K562 (cell line): Measurements from ENCODE around the gene C2. TPM values are rescaled to one million over a fixed set of nuclear protein-coding genes. Genes with fewer than 3 reads are reported as not detected.
A peak's percentile ranks its signal among the peaks of the same experiment; 100 is the strongest.

Experiments
- ATAC-seq: fragments of 200-7000 bp; cut with Tn5 transposase; 3 replicates; pipeline ENCODE4 v1.9.1; 2020; ENCODE audit warnings: moderate library complexity
- BruUV-seq: library from RNA; stranded (reverse); fragments of 400-500 nt; replicated peaks from 2 replicates; lab custom pipeline; 2021; lab: Mats Ljungman, UMichigan
- CTCF ChIA-PET: fragments of 300-600 bp; formaldehyde crosslinking; extraction: SDS; loops from one replicate; lab custom pipeline; 2021; ENCODE audit warnings: low intra/inter-chr PET ratio; lab: Yijun Ruan, JAX
- POLR2A ChIA-PET: fragments of 300-600, 350-650 bp; sonication (Branson Sonifier 250); formaldehyde crosslinking; extraction: SDS; loops from one replicate; lab custom pipeline; 2021; ENCODE audit warnings: antibody characterized with exemption, inconsistent platforms; lab: Yijun Ruan, JAX
- DNase-seq, 4 experiments: peaks; one replicate each; pipeline versions ENCODE4 v3.0.0 to v3.0.0-alpha.2; 2011 to 2018; ENCODE audit warnings: low spot score in 3 of 4, mixed read lengths in 3 of 4; ENCODE audit errors: extremely low read depth in 1 of 4
- FAIRE-seq: peaks from 2 replicates; lab custom pipeline; 2011; peaks lifted over from hg19 to GRCh38; lab: Jason Lieb, UNC
- H2AFZ ChIP-seq: 2 replicates; pipeline ENCODE4 v1.6.0; 2011; ENCODE audit warnings: low read depth, low read length, control low read depth, inconsistent platforms
- H3K27ac ChIP-seq: fragments of 200-600 bp; 3 replicates; pipeline ENCODE4 v1.8.0; 2011; ENCODE audit warnings: low read depth, mild to moderate bottlenecking, control low read depth, inconsistent platforms, low read length, moderate library complexity, mixed read lengths; ENCODE audit errors: extremely low read depth
- H3K27me3 ChIP-seq, 2 experiments: fragments of 300-600 bp in 1 of 2; 2 replicates in 1 of 2; 3 replicates in 1 of 2; pipeline versions ENCODE4 v1.6.0 to v1.8.0; 2011; ENCODE audit warnings: inconsistent platforms in 2 of 2, low read length in 2 of 2, mild to moderate bottlenecking in 1 of 2, mixed read lengths in 1 of 2, moderate library complexity in 1 of 2; ENCODE audit not compliant: control insufficient read depth in 2 of 2, insufficient read depth in 2 of 2
- H3K36me3 ChIP-seq: fragments of 300-600 bp; 3 replicates; pipeline ENCODE4 v1.8.0; 2011; ENCODE audit warnings: mild to moderate bottlenecking, low read length, inconsistent platforms; ENCODE audit not compliant: control insufficient read depth, insufficient read depth
- H3K4me1 ChIP-seq, 2 experiments: fragments of 200-600 bp in 1 of 2; replicated peaks in 1 of 2; 2 replicates in 1 of 2; 3 replicates in 1 of 2; pipeline versions ENCODE4 v1.5.1 to v1.8.0; 2011; ENCODE audit warnings: inconsistent platforms in 2 of 2, low read length in 2 of 2, mild to moderate bottlenecking in 1 of 2, mixed read lengths in 1 of 2, moderate library complexity in 1 of 2; ENCODE audit not compliant: control insufficient read depth in 2 of 2, insufficient read depth in 2 of 2
- H3K4me2 ChIP-seq: 2 replicates; pipeline ENCODE4 v1.6.1; 2011; ENCODE audit warnings: low read length, control low read depth, inconsistent platforms, mixed read lengths; ENCODE audit not compliant: insufficient read depth
- H3K4me3 ChIP-seq: fragments of 200-600 bp; sonication (generic), shearing (Covaris generic); 2 replicates; pipeline ENCODE4 v1.5.1; 2016; ENCODE audit warnings: control low read depth, inconsistent platforms
- H3K79me2 ChIP-seq: fragments of 200-600 bp; 3 replicates; pipeline ENCODE4 v1.8.0; 2011; ENCODE audit warnings: low read length, inconsistent platforms; ENCODE audit not compliant: control insufficient read depth, insufficient read depth
- H3K9ac ChIP-seq, 2 experiments: 2 replicates each; pipeline versions ENCODE4 v1.6.0 to v1.6.1; 2011; ENCODE audit warnings: low read depth in 2 of 2, low read length in 2 of 2, control low read depth in 1 of 2, inconsistent platforms in 1 of 2, mild to moderate bottlenecking in 1 of 2, mixed read lengths in 1 of 2; ENCODE audit not compliant: insufficient read depth in 1 of 2
- H3K9me1 ChIP-seq: one replicate; pipeline ENCODE4 v1.6.0; 2011; ENCODE audit warnings: inconsistent platforms, mild to moderate bottlenecking, low read length, moderate library complexity; ENCODE audit not compliant: control insufficient read depth, insufficient read depth
- H3K9me3 ChIP-seq: replicated peaks from 2 replicates; pipeline ENCODE4 v1.5.1; 2011; ENCODE audit warnings: low read depth, low read length, inconsistent platforms; ENCODE audit not compliant: control insufficient read depth, insufficient read depth
- H4K20me1 ChIP-seq: replicated peaks from 2 replicates; pipeline ENCODE4 v1.6.1; 2011; ENCODE audit warnings: low read length, inconsistent platforms, mixed read lengths; ENCODE audit not compliant: control insufficient read depth, insufficient read depth
- ELF1 ChIP-seq: fragments of 200-800 bp; sonication (Bioruptor generic); IDR thresholded peaks from 2 replicates; pipeline ENCODE4 v1.6.1; 2016; ENCODE audit warnings: missing genetic modification characterization, missing compliant biosample characterization
- FOXA1 ChIP-seq: fragments of 450-650 bp; IDR thresholded peaks from 2 replicates; pipeline ENCODE4 v1.6.1; 2016; ENCODE audit warnings: mild to moderate bottlenecking, borderline replicate concordance
- GABPB2 ChIP-seq: fragments of 250-450 bp; sonication (Bioruptor Pico); conservative IDR thresholded peaks from 2 replicates; pipeline ENCODE4 v1.5.1; 2021; ENCODE audit warnings: mild to moderate bottlenecking
- L3MBTL2 ChIP-seq: fragments of 450-650 bp; IDR thresholded peaks from 2 replicates; pipeline ENCODE4 v1.6.1; 2016; ENCODE audit warnings: mild to moderate bottlenecking, moderate library complexity
- MYBL2 ChIP-seq, 2 experiments: fragments of 450-650 bp in 1 of 2; sonication (generic) in 1 of 2; formaldehyde crosslinking in 1 of 2; IDR thresholded peaks; 2 replicates each; pipeline versions ENCODE4 v1.6.1 to v1.8.1; 2017 to 2022; ENCODE audit warnings: borderline replicate concordance in 1 of 2, inconsistent platforms in 1 of 2, low read depth in 1 of 2, mild to moderate bottlenecking in 1 of 2, missing genetic modification reagents in 1 of 2, moderate library complexity in 1 of 2
- POLR3A ChIP-seq: IDR thresholded peaks from 2 replicates; pipeline ENCODE4 v1.6.1; 2011; ENCODE audit warnings: borderline replicate concordance, mild to moderate bottlenecking, moderate library complexity; ENCODE audit not compliant: insufficient read length, insufficient read depth; ENCODE audit errors: extremely low read depth
- RBM25 ChIP-seq: fragments of 200-400 bp; formaldehyde crosslinking; IDR thresholded peaks from 2 replicates; pipeline ENCODE4 v1.6.1; 2018; ENCODE audit warnings: low read length, low read depth, moderate library complexity; ENCODE audit not compliant: severe bottlenecking
- TEAD1 ChIP-seq, 2 experiments: fragments of 450-650 bp in 1 of 2; sonication (generic) in 1 of 2; formaldehyde crosslinking; IDR thresholded peaks; 2 replicates each; pipeline versions ENCODE4 v1.4.0 to v1.8.0; 2020 to 2022; ENCODE audit warnings: mild to moderate bottlenecking in 2 of 2, missing genetic modification reagents in 1 of 2
- TFE3 ChIP-seq: fragments of 450-650 bp; formaldehyde crosslinking; IDR thresholded peaks from 2 replicates; pipeline ENCODE4 v1.4.0; 2020; ENCODE audit warnings: mild to moderate bottlenecking, mixed read lengths
- THAP7 ChIP-seq: fragments of 250-450 bp; sonication (Bioruptor Pico); IDR thresholded peaks from 2 replicates; pipeline ENCODE4 v1.5.0; 2021
- ZNF121 ChIP-seq: sonication (generic); formaldehyde crosslinking; conservative IDR thresholded peaks from 2 replicates; pipeline ENCODE4 v1.8.0; 2022; ENCODE audit warnings: missing genetic modification reagents
- WGBS: fragments of 100-300 bp; shearing (Covaris generic); methylation state at CpG from one replicate; pipeline ENCODE4 v1.1.6; 2016; ENCODE audit warnings: low coverage, mixed read lengths; ENCODE audit not compliant: insufficient coverage; ENCODE audit errors: missing lambda C conversion rate; 5-methylcytosine and 5-hydroxymethylcytosine counted together
- in situ Hi-C: fragments of 300-500 bp; cut with MboI; formaldehyde crosslinking; loops from 4 replicates; pipeline ENCODE4 v1.15.0; 2018; ENCODE audit warnings: inconsistent platforms, mixed read lengths
- intact Hi-C: fragments of 100-400 bp; cut with micrococcal nuclease; formaldehyde crosslinking; loops from 2 replicates; pipeline ENCODE4 v1.14.2; 2022
- polyA plus RNA-seq, 8 experiments: library from polyadenylated mRNA; depleted of rRNA in 4 of 8; stranded (reverse) in 5 of 8; unstranded in 3 of 8; fragments of >200 nt; fragmentation: Nextera tagmentation in 2 of 8; fragmentation: Illumina TruSeq in 1 of 8; extraction: Ambion mirVana in 2 of 8; extraction: Trizol in 1 of 8; gene quantifications; 2 replicates each; pipeline versions ENCODE4 v1.2.1 to v1.2.3, GENCODE V29; 2011 to 2014; ENCODE audit warnings: inconsistent platforms in 1 of 8, missing spikeins in 1 of 8
- total RNA-seq, 7 experiments: library from RNA; depleted of rRNA in 6 of 7; stranded (reverse); fragments of >200 nt in 6 of 7; fragmentation: Illumina TruSeq in 2 of 7; extraction: Trizol in 2 of 7; gene quantifications; 2 replicates each; pipeline versions ENCODE4 v1.2.1 to v1.2.3, GENCODE V29; 2011 to 2021; ENCODE audit warnings: low replicate concordance in 1 of 7

The C2 gene
- total and polyA plus RNA-seq, 9 of the 15 experiments (the other 6 are each of a cell fraction or from before 2014, with no cell fraction given) = 0.05 to 1.1 (median 0.39) TPM; not detected in 1

DNA sequence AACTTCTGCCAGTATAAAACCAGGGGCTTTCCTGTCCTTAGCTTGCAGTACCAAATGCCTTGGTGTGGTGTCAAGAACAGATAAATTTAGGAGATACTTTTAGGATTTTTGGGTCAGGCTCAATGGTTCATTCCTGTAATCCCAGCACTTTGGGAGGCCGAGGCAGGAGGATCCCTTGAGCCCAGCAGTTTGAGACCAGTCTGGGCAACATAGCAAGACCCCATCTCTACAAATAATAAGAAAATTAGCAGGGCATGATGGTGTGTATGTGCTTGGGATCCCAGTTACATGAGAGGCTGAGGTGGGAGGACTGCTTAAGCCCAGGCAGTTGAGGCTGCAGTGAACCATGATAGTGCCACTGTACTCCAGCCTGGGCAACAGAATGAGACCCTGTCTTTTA lies 22.5 kb upstream of the C2 start:
- no peak for FAIRE-seq
- CTCF ChIA-PET = no interaction called here
- BruUV-seq = no TSS peak

DNA sequence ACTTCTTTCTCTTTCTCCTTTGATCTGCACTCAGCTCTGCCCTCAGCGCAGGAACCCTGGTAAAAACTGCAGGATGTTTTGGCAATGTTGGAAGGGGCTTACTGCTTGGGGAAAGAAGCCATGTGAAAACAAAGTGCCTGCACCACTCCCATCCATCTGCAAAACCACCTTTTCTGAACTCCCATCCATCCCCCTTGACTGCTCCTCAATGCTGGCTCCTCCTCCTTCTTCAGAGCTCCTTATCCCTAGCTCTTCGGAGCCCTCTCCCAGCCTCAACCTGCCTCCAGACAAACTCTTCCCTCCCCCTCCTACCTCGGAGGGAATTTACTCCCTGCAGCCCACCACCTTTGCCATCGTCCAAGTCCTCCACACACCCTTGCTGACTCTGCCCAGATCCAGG lies 21.4 kb upstream of the C2 start:
- no peak overlapping the region for H3K4me3 ChIP-seq
- intact Hi-C loops (loop anchor here (10.0 kb wide), 1 partner anchor 289 kb away; the partner anchor contains the start of genes GPSM3 and PBX2), in situ Hi-C loops (no loop called here)
- FAIRE-seq = no peak
- H3K27me3 ChIP-seq = no peaks in the 10 kb centered on the region
- 36% methylated on average over 4 of the region's 4 CpGs for WGBS
- H3K4me1 ChIP-seq = peaks cover 23 to 39% of the 10 kb centered on the region in 2 experiments
- H3K27ac ChIP-seq = no peak overlapping the region
- ChIA-PET CTCF (no interaction called here), POLR2A (interaction anchor here (0.6 to 1.4 kb wide), 4 partner anchors 12 to 242 kb away, joined by 3 to 7 read pairs (median 4); partner anchors contain the start of genes HSPA1A and HSPA1L)
- no peaks in the 10 kb centered on the region for H4K20me1 ChIP-seq
- ATAC-seq = no peak
- no peak for DNase-seq
- BruUV-seq = no TSS peak
- peaks cover 3% of the 10 kb centered on the region for H3K79me2 ChIP-seq
- peak overlapping the region; percentile 34; the same call in 1 of the 2 replicates for H2AFZ ChIP-seq
- no peaks in the 10 kb centered on the region for H3K9me3 ChIP-seq
- H3K9ac ChIP-seq = peak overlapping the region in 1 of 2 experiments; percentile 76; a peak in 1 of 4 replicates
- H3K4me2 ChIP-seq = no peak overlapping the region
- no peaks in the 10 kb centered on the region for H3K36me3 ChIP-seq
- H3K9me1 ChIP-seq = no peaks in the 10 kb centered on the region
- no peak for TF ChIP-seq TEAD1 (CRISPR knock-in tag; IDR thresholded peaks at IDR 0.05)
- no peak for TF ChIP-seq ELF1 (tag)
- no peak for TF ChIP-seq FOXA1
- TF ChIP-seq THAP7 (CRISPR knock-in tag) = no peak
- TF ChIP-seq TFE3 = no peak
- TF ChIP-seq L3MBTL2 = no peak
- TF ChIP-seq GABPB2 (CRISPR knock-in tag) = no peak
- no peak for TF ChIP-seq POLR3A

More for the DNA sequence above, 22.5 kb upstream of the C2 start:
- ATAC-seq = no peak
- POLR2A ChIA-PET = no interaction called here
- in situ Hi-C loops = no loop called here
- intact Hi-C loops = loop anchor here (10.0 kb wide), 1 partner anchor 290 kb away; the partner anchor contains the start of genes GPSM3 and PBX2
- H3K9ac ChIP-seq = no peak overlapping the region
- H3K4me1 ChIP-seq = peaks cover 28 to 44% of the 10 kb centered on the region in 2 experiments
- no peaks in the 10 kb centered on the region for H3K27me3 ChIP-seq
- H3K79me2 ChIP-seq = peaks cover 11% of the 10 kb centered on the region
- no peak overlapping the region for H3K4me2 ChIP-seq
- no peaks in the 10 kb centered on the region for H4K20me1 ChIP-seq
- no peak overlapping the region for H2AFZ ChIP-seq
- 71% methylated on average over 1 of the region's 1 CpG for WGBS
- TF ChIP-seq MYBL2 (IDR thresholded peaks at IDR 0.05; ENCODE audit: low read depth) (no peak), MYBL2 (CRISPR knock-in tag; IDR thresholded peaks at IDR 0.05; ENCODE audit: borderline replicate concordance) (no peak), RBM25 (peak; percentile 8), ZNF121 (CRISPR knock-in tag) (peak; percentile 75)
- TF ChIP-seq, all 486 proteins: peak for 2
- no peak for DNase-seq
- no peak overlapping the region for H3K27ac ChIP-seq
- no peaks in the 10 kb centered on the region for H3K9me1 ChIP-seq
- no peaks in the 10 kb centered on the region for H3K9me3 ChIP-seq
- no peak overlapping the region for H3K4me3 ChIP-seq
- peaks cover 7% of the 10 kb centered on the region; the same call in 1 of the 3 replicates for H3K36me3 ChIP-seq
